Gastroesophageal sphincter (tissue), 4 donors: ENCODE measurements around the gene ZNRF3. TPM values are rescaled to one million over a fixed set of nuclear protein-coding genes. Genes with fewer than 3 reads are reported as not detected.
A peak's percentile ranks its signal among the peaks of the same experiment; 100 is the strongest.
"Not testable (repeated sequence)": the region's sequence is repeated elsewhere in the genome, so short reads cannot be mapped to it uniquely, and the experiment has no call there.

Experiments used
- ATAC-seq: fragments of 150-250 bp; one replicate; pipeline ENCODE4 v1.9.1; 2016; ENCODE audit warnings: mild to moderate bottlenecking, moderate library complexity
- H3K27ac ChIP-seq, 4 donors: fragments of 200-600 bp; sonication (generic) in 3 of 4; 1 replicate in 3 of 4; 2 replicates in 1 of 4; pipeline ENCODE4 v1.5.1; 2016 to 2019
- H3K27me3 ChIP-seq: fragments of 200-600 bp; sonication (generic); one replicate; pipeline ENCODE4 v1.5.1; 2019
- H3K36me3 ChIP-seq, 2 donors: fragments of 200-600 bp; sonication (generic); one replicate each; pipeline ENCODE4 v1.5.1; 2019; ENCODE audit warnings: control low read depth in 1 of 2
- H3K4me1 ChIP-seq, 3 donors: fragments of 200-600 bp; sonication (generic); 1 replicate in 2 of 3; 2 replicates in 1 of 3; pipeline ENCODE4 v1.5.1; 2016 to 2019; ENCODE audit warnings: control low read depth in 2 of 3
- H3K4me3 ChIP-seq, 2 donors: fragments of 200-600 bp; sonication (generic); one replicate each; pipeline ENCODE4 v1.5.1; 2019; ENCODE audit warnings: mild to moderate bottlenecking in 1 of 2, moderate library complexity in 1 of 2
- H3K9me3 ChIP-seq, 3 donors: fragments of 200-600 bp; sonication (generic); one replicate each; pipeline ENCODE4 v1.5.1; 2017 to 2019; ENCODE audit warnings: control low read depth in 2 of 3
- EP300 ChIP-seq: sonication (generic); formaldehyde crosslinking; IDR thresholded peaks from one replicate; pipeline ENCODE4 v1.6.1; 2017; ENCODE audit warnings: antibody characterized with exemption, mild to moderate bottlenecking
- POLR2A ChIP-seq, 2 donors: fragments of 450-650 bp; IDR thresholded peaks; one replicate each; pipeline ENCODE4 v1.6.1; 2017; ENCODE audit warnings: antibody characterized with exemption in 2 of 2, mild to moderate bottlenecking in 2 of 2, moderate library complexity in 1 of 2
- POLR2AphosphoS5 ChIP-seq: sonication (generic); formaldehyde crosslinking; IDR thresholded peaks from one replicate; pipeline ENCODE4 v1.6.1; 2017; ENCODE audit warnings: antibody characterized with exemption
- WGBS, 2 donors: methylation state at CpG; one replicate each; pipeline ENCODE4 v1.1.5; 2018; ENCODE audit warnings: low coverage in 1 of 2; 5-methylcytosine and 5-hydroxymethylcytosine counted together
- total RNA-seq, 4 donors: library from RNA; depleted of rRNA; stranded (reverse); fragments of >200 nt; gene quantifications; one replicate each; pipeline ENCODE4 v1.1.0, GENCODE V29; 2016
- TF ChIP-seq, protein P1 (sequence below), 4 experiments: fragments of 200-600 bp in 2 of 4; fragments of 450-650 bp in 2 of 4; sonication (generic) in 1 of 4; IDR thresholded peaks; one replicate each; pipeline ENCODE4 v1.5.1; 2017 to 2019; ENCODE audit warnings: antibody characterized with exemption in 4 of 4, mild to moderate bottlenecking in 2 of 4, moderate library complexity in 2 of 4

ZNRF3 gene
- total RNA-seq, 4 donors from 2014 or later: 14.8 to 27.7 (median 19.8) TPM

DNA sequence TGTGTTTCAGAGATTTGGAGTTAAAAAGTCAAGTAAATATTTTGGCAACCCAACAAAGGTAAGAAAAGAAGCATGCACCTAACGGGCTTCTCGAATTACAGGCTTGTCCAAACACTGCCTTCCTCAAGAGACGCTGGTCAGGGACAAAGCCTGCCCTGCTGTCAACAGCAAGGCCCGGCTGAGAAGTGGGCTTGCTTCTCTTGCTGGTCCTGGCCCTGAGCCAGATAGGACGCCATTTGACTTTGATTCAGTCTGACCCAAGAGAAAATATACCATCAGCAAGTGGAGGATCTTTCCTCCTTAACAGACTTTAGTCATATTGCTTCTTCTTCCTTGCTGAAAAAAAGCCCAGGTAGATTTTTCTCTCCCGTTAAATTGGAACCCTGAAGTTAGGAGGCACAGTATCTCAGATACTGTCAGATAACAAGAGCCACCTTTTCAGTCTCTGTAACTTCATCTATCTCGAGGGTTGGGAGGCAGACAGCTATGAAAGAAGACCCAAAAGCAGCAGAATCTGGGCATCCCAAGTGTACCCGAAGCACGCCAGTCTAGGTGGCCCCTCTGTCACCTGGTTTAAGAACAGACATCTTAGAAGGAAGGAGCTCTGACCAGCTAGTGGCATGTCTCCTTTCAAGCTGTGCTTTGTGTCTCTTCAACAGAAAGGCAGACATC, 120.7 kb downstream of the ZNRF3 start:
- peak overlapping the region in 1 of 2 donors; percentile 14 for H3K4me3 ChIP-seq
- no peak for TF ChIP-seq EP300
- TF ChIP-seq, protein P1, sequence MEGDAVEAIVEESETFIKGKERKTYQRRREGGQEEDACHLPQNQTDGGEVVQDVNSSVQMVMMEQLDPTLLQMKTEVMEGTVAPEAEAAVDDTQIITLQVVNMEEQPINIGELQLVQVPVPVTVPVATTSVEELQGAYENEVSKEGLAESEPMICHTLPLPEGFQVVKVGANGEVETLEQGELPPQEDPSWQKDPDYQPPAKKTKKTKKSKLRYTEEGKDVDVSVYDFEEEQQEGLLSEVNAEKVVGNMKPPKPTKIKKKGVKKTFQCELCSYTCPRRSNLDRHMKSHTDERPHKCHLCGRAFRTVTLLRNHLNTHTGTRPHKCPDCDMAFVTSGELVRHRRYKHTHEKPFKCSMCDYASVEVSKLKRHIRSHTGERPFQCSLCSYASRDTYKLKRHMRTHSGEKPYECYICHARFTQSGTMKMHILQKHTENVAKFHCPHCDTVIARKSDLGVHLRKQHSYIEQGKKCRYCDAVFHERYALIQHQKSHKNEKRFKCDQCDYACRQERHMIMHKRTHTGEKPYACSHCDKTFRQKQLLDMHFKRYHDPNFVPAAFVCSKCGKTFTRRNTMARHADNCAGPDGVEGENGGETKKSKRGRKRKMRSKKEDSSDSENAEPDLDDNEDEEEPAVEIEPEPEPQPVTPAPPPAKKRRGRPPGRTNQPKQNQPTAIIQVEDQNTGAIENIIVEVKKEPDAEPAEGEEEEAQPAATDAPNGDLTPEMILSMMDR (IDR thresholded peaks at IDR 0.05): no peak
- no peak for TF ChIP-seq POLR2A (IDR thresholded peaks at IDR 0.05)
- no peak for TF ChIP-seq POLR2AphosphoS5
- WGBS, 2 donors: 50 to 80% methylated on average over 2 to 8 of the region's 9 CpGs
- no peaks in the 10 kb centered on the region for H3K9me3 ChIP-seq
- no peaks in the 10 kb centered on the region for H3K27me3 ChIP-seq
- H3K4me1 ChIP-seq: peaks cover 0 to 27% (median 11%) of the 10 kb centered on the region in 3 donors
- no peak for ATAC-seq
- H3K27ac ChIP-seq: peak overlapping the region in 3 of 4 donors; percentile 53 to 68 (median 59)
- H3K36me3 ChIP-seq: no peaks in the 10 kb centered on the region

DNA sequence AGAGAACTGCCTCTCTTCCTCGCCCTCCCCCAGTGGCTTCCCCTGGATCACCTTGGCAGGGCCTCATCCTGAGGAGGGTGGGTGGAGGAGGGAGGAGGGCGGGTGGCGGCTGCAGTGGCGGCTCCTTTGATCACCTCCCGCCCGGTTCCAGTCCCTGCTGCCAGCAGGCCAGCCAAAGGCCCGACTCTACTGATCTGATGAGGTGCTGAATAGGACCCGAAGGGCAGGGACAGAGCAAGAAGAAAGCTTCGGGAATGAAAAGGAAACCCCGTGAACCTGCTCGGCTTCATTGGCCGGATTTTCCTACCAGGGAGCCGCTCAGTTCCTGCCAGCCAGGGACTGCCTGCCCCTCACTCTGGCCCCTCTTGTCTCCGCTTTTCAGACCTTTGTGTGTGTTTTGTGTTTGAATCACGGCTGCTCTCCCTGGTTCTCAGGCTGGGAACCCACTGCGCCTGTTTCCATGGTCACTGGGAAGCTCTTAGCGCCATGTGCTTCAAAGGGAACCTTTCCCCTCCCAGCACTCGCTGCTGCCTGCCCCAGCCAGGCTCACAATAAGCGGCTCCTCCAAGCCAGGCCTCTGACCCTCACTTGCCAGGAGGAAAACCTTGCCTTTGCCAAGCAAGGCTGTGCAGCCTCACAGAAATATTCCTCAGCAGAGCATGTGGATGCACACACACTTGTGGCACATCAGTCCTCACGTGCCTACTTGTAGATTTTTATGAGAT, 121.4 kb downstream of the ZNRF3 start:
- Histone ChIP-seq H3K9me3 (no peaks in the 10 kb centered on the region), H3K27ac (peak overlapping the region in 3 of 4 donors; percentile 53 to 68 (median 59)), H3K36me3 (no peaks in the 10 kb centered on the region), H3K4me1 (peaks cover 0 to 27% (median 8%) of the 10 kb centered on the region in 3 donors), H3K27me3 (no peaks in the 10 kb centered on the region), H3K4me3 (peak overlapping the region in 1 of 2 donors; percentile 14)
- ATAC-seq: peak; percentile 68
- WGBS, 2 donors: 21 to 33% methylated on average over 6 to 8 of the region's 20 CpGs
- TF ChIP-seq POLR2AphosphoS5: no peak
- TF ChIP-seq POLR2A (IDR thresholded peaks at IDR 0.05): no peak
- TF ChIP-seq, protein P1 (IDR thresholded peaks at IDR 0.05): no peak
- no peak for TF ChIP-seq EP300

DNA sequence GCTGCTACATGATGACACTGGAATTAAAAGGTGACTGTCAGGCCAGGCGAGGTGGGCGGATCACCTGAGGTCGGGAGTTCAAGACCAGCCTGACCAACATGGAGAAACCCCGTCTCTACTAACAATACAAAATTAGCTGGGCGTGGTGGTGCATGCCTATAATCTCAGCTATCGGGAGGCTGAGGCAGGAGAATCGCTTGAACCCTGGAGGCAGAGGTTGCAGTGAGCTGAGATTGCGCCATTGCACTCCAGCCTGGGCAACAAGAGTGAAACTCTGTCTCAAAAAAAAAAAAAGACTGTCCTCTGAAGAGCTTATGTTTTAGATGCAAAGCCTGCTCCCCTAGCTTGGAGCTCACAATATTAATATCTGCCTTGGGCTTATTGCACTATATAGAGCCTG, 122.4 kb downstream of the ZNRF3 start:
- WGBS, 2 donors: 90 to 96% methylated on average over 7 to 8 of the region's 8 CpGs

DNA sequence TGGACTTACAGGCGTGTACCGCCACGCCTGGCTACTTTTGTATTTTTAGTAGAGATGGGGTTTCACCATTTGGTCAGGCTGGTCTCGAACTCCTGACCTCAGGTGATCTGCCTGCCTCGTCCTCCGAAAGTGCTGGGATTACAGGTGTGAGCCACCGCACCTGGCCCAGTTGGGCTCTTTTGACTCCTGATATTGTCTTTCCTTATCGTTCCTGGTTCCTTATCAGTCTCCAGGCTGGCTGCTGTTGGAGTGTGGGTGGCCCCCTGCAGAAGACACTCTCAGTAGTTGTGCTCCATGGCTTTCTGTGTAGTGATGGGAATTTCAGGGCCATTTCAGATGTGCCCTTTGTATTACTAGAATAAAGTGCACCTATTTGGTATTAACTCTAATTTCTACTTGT, 123.0 kb downstream of the ZNRF3 start:
- TF ChIP-seq, protein P1 (IDR thresholded peaks at IDR 0.05): no peak
- TF ChIP-seq POLR2A (IDR thresholded peaks at IDR 0.05) (no peak), EP300 (no peak), POLR2AphosphoS5 (no peak)
- H3K9me3 ChIP-seq: no peaks in the 10 kb centered on the region
- ATAC-seq: no peak
- no peak overlapping the region for H3K4me3 ChIP-seq
- peaks cover 0 to 32% (median 7%) of the 10 kb centered on the region in 3 donors for H3K4me1 ChIP-seq
- WGBS, 2 donors: 82% methylated on average over 8 of the region's 8 CpGs; no CpG with 5 or more reads in 1 of the 2 donors
- H3K27me3 ChIP-seq: no peaks in the 10 kb centered on the region
- no peak overlapping the region for H3K27ac ChIP-seq
- no peaks in the 10 kb centered on the region for H3K36me3 ChIP-seq

More for the DNA sequence above, 122.4 kb downstream of the ZNRF3 start:
- not testable (repeated sequence) for H3K36me3 ChIP-seq, H3K9me3 ChIP-seq, ATAC-seq, H3K4me3 ChIP-seq, H3K27me3 ChIP-seq
- Histone ChIP-seq H3K4me1 (peaks cover 0 to 27% (median 7%) of the 10 kb centered on the region in 3 donors), H3K27ac (peak overlapping the region in 1 of 4 donors; percentile 68)

DNA sequence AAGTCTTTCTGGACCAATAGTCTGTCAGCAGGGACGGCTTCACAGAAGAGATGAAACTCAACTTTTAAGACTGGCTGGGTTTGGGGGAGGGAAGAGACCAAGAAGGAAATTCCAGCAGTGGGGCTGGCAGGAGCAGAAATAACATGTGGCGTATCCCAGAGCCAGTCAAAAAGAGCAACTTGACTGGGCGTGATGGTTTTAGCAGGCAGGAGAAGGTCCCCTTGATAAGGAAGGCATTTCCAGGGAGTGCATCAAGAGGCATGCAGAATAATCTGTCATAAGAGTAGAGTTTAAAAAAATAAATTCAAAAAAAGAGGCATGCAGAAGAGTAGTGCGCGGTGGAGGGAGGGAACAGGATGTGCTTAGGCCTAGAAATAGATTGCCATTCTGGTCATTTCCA, 125.8 kb downstream of the ZNRF3 start:
- 91 to 94% methylated on average over 4 of the region's 5 CpGs for WGBS, 2 donors
- Histone ChIP-seq H3K4me1 (peaks cover 0 to 30% (median 7%) of the 10 kb centered on the region in 3 donors), H3K9me3 (no peaks in the 10 kb centered on the region), H3K27ac (no peak overlapping the region), H3K36me3 (no peaks in the 10 kb centered on the region), H3K27me3 (no peaks in the 10 kb centered on the region), H3K4me3 (no peak overlapping the region)
- no peak for ATAC-seq
- no peak for TF ChIP-seq POLR2A (IDR thresholded peaks at IDR 0.05)
- TF ChIP-seq, protein P1 (IDR thresholded peaks at IDR 0.05): no peak
- no peak for TF ChIP-seq POLR2AphosphoS5
- TF ChIP-seq EP300: no peak
